Measurements from ENCODE around the gene CACNB2.

Gene CACNB2

DNA sequence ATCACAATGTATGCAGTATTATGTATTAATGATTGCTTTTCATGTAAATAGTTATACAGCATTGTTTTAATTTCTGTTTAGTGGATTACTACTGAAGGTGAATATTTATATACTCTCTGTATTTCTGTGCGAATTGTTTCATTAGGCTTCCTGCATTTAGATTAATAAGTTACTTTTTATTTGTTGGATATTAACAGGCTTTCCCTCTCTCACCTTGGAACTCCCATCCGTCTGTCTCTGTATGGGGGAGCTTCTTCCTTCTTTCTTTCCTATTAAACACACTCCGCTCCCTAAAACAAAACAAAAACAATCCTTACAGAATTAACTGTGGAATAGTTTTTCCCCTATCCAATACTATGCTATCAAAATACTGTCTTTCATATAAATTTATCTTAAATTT is 205.1 kb downstream of the CACNB2 start:
- no peak for DNase-seq

DNA sequence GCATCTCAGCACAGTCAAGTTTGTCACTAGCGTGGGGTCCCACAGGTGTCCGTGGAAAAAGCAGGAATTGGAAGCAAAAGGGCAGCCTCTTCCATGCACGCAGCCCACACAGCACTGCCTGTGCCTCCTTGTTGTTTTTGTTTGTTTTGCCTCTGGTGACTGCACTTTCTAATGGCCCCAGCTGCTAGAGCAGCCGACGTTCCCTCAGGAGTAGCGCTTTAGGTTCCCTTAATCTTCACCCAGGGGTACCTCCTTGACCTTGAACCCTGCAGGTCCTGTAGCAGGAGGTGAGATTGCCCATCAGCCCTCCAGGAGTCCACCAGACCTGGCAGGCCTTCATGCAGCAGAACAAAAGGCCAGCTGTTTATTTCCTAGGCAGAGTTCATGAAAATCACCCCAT is 210.1 kb downstream of the CACNB2 start:
- DNase-seq = no peak

DNA sequence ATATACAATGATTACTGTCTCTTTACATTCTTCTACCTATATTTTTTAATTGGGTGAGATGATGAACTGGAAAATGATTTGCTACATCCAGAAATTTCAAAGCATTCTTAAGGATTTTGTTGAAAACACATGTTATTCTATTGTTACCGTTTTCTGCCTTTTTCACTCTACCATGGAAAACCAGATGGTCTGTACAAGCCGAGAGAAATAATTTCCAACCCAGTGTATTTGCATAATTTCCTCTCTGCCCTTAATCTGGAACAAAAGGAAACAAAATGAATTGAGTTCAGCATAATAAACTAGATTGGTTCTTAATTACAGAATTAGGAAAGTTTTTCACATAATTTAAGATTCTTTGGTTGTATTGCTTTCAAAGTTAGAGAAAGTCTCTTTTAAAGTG is 211.2 kb downstream of the CACNB2 start:
- no peak for DNase-seq

DNA sequence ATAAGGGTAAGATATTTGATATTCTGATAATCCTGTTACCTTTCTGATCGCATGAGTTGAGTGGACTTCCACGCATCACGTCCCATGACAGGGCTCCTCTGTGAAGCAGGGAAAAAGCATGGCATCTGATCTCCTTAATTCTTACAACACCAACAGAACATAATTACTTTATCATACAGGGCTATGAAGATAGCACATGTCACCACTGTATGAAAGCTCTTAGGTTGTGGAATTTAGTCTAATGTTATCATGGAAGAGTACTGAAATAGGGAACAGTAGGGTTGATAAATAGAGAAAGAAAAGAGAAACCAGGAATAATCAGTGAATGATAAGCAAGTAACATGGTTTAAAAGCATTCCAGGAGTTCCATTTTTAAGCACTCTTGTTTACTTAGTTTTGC is 212.0 kb downstream of the CACNB2 start:
- DNase-seq = no peak

DNA sequence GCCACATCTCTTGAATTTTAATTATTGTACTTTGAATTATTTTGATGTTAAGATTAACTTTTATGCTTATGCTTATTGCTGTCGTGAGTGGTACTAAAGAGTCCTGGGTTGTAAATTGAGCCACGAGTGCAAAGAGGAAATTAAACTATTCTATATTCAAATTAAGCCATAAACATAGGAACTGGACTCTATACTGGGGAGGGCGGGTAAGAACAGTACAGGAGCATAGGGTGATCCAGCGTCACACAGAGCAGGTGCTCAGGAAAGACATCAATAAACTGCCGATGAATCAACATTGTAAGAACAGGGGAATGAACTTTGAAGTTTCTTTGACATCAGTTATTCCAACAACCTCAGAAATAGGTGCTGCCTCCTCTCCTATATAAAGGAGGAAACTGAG is 219.6 kb downstream of the CACNB2 start:
- DNase-seq = no peak

DNA sequence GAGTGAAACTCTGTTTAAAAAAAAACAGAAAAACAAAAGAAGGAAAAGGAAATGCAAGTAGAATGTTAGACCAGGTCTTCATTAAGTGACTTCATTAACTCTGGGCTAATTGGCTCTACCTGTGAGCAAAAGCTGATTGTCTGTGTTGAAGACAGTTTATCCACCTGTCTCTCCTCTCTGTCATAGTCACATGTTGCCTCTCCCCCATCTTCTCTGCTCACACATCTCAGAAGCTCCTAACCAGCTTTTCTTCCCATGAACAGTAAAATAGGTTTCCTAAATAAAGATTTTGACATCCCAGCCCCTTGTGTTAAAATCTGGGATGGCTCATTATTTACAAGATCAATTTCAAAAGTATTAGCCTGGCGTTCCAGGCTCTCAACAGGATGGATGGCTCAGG is 222.7 kb downstream of the CACNB2 start:
- no peak for DNase-seq

DNA sequence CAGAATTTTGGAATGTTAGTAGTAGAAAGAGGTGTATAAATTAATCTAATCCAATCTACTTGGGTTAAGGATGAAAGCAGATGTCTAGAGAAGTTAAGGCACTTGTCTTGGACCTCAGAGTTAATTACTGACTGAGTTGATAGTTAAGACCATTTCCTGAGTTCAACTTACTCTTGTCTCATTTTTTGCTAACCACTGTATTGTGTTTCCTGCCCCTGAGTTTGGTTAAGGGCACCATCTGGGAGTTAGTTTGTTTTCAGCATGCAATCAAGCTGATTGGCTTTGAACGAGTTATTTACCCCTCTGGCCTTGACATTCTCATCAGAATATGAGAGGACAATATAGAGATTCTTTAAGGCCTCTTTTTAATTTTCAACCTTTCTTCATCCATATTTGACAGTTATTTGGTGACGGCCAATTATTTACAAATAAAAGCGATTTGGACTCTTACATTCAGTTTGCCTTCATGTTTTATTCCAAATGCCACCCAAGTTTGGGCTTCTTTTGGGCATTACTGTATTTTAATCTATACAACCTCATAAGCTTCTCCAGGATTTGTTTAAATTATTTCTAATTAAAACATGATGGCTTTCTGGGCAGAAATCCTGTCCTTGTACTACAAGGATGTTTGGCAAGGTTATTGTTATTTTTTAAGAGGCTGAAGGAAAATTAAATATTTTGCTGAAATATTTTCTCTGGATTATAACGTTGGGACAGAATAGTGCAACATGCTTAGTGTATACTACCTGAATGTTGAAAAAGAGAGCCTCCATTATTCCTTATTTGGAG is 225.0 kb downstream of the CACNB2 start:
- no peak for DNase-seq

DNA sequence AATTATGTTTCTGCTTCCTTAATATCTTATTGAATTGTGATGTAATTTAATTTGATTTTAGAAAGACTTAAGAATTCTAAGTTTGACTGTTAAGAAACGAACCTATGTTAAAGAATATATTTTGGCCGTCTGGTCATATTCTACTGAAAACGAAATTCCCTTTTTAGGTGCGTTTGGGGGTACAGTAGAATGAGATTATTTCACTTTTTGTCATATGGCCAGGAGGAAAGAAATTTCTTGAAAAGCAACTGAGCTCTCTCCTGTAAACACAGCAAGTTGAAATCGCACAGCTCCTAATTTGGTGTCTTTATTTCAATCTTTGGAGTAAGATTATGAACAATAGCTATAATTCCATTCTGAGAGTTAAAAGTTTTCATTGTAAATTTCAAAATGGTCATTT is 227.6 kb downstream of the CACNB2 start:
- no peak for DNase-seq

DNA sequence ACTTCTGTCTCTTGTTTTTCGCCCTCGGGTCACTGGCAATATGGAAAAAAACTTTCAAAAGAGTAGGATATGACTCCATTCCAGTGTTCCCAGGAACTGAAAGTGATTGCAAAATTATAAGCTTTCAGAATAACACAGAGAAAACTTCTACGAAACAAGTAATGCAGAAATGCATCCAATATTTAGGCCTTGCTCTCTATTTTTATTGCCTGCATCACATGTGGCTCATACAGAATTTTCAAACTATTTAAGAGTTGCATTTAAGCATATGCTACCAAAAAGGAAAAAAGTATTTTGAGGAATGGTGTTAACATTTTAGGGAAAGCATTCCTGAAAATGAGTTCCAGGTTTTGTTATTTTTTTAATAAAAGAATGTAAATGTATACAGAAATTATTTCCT is 228.0 kb downstream of the CACNB2 start:
- no peak for DNase-seq

DNA sequence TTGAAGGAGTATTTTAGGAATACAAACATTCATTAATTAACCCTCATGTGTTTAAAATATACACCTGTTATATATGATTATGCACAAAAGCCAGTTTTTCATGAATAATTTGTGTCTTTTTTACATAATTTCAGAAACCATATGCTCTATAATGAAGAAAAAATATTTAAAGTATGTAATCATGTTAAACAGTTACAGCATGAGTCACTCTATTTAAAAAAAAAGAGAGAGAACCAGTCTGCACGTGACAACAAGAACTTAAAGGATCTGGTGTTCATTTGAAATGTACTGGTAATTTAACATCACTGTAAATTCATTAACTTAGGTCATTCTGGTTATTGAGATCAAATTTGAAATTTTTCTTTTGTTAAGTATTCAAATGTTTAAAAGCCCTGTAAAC is 228.5 kb downstream of the CACNB2 start:
- DNase-seq = no peak

DNA sequence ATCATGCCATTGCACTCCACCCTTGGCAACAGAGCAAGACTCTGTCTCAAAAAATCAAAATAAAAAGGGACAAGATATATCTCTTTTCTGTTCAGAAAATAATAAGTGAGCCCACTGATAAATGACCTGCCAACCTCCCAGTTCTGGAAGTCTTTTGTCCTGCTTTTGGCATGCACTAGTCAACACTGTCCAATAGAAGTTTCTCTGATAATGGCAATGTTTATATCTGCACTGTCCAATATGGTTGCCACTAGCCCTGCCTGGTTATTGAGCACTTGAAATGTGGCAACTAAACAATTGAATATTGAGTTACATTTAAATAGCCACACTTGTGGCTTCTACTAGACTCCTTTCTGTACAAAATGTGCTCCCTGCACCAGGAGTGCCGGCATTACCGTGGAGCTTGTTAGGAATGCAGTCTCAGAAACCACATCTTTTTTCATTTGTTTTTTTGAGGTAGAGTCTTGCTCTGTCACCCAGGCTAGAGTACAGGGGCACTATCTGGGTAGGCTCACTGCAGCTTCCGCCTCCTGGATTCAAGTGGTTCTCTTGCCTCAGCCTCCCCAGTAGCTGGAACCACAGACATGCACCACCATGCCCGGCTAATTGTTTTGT is 229.7 kb downstream of the CACNB2 start:
- no peak for DNase-seq

DNA sequence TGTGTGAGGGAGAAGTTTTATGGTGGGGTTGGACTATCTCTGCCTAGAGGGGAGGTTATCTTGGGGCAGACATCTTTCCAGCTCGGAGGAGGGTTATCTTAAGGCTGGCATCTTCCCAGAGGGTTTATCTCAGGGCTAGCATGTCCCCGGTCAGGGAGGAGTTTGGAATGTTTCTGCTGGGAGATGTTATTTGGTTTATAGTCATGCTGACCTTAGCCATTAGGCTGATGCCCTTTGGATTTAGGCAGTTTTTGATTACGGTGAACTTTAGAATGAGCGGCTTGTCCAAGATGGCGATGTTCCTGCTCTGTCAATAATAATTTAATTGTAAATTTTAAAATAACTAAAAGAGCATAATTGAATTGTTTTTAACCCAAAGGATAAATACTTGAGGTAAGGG is 236.4 kb downstream of the CACNB2 start:
- no peak for DNase-seq

DNA sequence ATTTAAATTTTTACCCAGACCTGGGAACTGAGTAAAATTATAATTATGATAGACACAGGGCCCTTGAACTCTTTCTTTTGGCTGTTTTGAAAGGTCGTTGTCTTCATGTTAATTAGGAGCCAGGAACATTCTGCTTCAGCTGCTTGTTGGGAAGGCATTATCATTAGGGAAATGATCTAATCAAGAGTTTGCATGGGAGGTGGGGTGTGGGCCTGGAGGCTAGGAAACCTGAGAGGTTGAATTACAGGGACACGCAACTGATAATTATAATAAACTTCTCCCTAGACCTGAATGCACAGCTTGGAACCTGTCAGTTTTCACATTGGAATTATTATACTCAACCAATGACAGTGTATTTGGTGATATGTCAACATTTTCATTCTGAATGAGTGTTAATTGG is 237.7 kb downstream of the CACNB2 start:
- DNase-seq = no peak

DNA sequence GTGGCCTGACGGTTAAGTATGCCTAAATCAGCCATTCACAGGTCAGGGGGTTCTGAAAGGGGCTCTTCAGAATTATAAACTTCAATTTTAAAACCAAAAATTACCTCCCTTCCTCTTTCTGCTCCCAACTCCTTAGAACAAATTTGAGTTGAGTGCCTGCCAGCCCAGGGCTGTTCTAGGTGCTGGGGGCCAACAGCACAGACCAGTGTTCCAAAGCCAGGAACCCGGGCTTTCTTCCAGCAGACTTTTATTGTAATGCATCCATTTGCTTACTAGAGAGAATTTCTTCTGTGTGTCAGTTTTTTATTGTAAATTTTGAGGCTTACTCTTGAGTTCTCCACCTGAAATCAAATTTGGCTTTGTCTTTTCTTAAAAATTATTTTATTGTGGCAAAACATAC is 238.5 kb downstream of the CACNB2 start:
- DNase-seq = no peak

DNA sequence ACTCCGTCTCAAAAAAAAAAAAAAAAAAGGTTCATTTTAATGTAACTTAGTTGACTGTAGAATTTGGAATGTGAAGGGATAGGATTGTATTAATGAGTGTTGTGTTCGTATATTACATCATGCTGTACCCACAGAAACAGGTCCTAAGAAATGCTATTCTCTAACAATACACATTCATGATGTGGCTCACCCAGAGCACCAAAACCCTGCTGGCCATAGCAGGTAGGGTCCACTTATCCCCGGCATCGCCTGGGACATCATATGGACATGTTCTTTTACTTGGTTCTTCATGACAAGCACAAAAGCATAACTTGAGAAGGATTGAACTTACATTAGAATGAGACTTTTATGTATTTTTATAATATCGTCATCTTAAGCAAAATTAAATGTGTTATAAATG is 241.5 kb downstream of the CACNB2 start:
- no peak for DNase-seq

DNA sequence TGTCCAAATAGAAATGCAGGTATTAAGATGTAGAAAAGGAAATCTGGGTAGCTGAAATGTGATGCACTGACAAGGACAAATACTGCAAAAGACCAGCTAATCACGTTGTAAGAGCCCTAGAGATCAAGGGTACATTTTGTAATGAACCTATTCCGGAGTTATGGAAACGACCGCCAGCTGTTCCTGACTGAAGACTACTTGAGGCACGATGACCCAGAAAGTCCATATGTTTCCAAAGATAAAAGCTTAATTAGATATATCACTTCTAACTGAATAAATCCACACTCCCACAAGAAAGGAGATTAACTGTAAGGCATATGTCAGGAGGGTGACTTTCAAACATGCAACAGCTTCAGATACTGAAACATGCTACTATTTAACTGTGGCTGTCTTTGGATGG is 257.7 kb downstream of the CACNB2 start:
- no peak for DNase-seq

DNA sequence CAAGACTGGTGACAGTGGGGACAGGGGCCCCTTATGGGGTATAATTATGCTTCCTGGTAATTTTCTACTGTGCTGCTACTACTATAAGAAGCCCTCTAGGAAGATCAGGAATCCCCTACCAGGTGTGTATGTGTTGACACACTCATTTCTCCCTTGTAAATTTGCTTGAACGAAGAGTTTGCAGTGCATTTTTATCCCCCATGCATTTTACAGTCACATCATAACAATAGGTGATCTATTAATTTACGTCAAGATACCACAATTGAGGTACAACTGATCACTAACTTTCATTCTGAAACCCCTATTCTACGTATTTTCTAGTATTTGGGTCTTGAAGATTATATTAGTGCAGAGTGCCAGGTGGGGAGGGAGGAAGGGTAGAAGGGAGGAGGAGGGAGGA is 258.9 kb downstream of the CACNB2 start:
- DNase-seq = no peak

DNA sequence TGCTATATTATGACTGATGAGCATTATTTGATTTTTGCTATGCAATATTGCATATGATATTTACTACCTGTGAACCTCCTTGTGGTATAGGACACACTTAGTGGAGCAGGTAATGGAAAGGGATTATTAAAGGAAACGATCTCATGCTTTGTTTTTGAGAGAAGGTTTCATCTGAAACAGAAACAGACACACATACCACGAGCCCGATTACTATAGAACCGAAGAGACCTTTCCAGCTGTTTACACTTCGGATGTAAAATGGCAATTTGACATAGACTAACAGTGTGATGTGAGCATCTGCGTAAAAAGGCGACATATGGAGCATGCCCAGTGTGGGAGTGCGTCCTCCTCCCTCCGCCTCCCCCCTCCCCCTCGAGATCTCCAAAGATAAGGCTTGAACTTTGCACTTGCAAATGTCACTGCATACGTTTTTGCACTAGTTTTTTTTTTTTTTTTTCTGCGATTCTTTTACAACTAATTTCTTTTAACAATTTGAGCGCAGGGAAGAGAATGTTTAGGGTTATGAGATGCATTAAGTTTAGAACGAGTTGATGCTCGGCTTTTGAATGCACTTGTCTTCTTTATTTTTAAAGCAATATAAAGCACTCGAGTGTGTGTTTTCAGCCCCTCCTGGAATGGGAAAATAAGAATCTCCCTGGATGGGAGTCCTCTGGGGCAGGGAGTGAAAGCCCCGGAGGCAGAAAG is 260.1 kb downstream of the CACNB2 start:
- no peak for DNase-seq

DNA sequence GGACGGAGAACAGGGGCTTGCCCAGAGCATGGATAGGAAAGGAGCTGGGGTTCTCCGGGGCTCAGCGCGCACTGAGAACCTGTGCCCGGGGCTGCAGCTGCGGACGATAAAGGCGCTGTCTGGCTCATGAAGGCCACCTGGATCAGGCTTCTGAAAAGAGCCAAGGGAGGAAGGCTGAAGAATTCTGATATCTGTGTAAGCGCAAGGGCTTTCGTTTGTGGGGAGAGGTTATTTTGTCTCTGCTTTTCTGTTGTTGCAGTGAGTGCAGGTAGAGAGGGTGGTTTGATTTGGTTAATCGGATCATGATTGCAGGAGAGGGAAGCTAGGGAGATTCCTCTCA is 260.7 kb downstream of the CACNB2 start:
- DNase-seq = no peak

DNA sequence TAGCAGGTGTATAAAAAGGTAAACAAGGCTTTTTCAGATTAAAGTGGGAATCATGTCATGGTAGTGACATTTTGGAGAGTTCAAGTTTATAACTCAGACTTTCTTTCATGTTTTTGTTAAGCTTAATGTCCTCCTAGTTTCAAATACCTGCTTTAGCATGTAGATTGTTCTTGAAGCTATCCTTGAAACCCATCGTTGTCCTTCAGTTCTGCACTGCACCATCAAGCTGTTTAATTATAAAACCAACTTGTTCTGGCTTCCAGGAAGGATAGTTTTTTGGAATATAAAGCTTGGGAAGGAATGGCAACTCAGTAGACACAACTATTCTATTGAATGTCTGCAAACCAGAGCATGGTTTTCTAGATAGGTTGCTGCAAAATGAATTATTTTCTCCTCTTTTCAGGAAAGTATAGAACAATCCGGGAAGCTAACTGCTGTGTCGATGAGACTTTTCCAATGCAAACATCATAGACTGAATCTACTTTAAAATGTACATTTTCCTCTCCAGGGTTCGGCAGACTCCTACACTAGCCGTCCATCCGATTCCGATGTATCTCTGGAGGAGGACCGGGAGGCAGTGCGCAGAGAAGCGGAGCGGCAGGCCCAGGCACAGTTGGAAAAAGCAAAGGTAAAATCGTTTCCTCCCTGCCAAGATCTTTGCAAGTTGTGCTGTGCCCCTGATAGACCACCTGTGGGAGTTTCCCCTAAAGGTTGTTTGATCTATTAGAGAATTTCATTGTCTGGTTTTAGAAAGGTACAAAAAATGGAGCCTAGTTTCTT is 261.4 kb downstream of the CACNB2 start:
- DNase-seq = no peak

DNA sequence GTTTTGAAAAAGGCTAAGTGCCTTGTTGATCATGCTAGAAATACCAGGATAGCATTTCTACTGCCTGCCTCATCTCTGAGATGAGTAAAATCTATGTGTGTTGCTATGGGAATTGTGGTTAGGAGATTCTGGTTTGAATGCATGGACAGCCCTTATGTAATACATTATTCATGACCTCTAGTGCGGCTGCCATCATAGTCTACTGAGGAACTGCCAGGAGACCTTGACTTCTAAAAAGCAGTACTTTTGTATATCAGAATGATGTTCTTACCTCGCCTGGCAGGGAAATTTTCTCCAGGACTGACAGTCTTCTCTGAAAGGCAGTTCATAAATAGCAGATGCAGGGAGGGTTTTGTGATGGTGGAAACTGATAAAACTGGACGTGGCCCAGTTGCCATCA is 262.6 kb downstream of the CACNB2 start:
- no peak for DNase-seq

DNA sequence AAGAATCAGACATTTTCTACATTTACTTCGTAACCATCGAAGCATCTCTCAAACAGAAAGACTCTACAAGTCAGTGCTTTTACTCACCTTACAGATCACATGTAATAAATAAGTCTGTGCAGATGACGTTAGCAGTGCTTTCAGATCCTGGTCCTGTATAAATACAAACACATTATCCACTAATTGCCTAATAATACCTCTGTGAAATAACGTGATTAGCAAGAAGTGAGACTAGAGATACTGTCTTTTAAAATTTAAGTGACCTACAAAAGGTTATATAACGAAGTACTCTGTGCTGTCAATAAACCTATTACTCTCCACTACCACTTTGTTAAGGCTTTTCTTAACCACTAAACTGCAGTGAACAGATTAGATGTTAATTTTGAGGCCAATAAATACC is 264.3 kb downstream of the CACNB2 start:
- DNase-seq = no peak

DNA sequence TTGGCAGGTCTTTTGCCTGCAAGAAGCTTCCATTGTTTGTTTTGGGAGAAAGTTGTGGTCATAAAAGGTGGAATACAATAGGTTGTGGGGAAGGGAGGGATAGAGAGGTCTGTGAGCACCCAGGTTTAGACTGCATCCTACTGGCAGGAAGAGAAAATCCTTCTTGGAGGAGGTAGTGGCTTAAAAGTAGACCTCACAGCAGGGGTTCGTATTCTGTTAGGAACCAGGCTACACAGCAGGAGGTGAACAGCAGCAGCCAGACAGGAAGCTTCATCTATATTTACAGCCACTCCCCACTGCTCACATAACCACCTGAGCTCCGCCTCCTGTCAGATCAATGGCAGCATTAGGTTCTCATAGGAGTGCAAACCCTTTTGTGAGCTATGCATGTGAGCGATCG is 265.9 kb downstream of the CACNB2 start:
- DNase-seq = no peak

Measured in NCI-H2029 (cell line).